Measurements from ENCODE around the gene PI4K2A. TPM values are rescaled to one million over a fixed set of nuclear protein-coding genes. Genes with fewer than 3 reads are reported as not detected.

Gene PI4K2A
- total and polyA plus RNA-seq, 2 of the 13 experiments (the other 11 are each of a cell fraction or from before 2014, with no cell fraction given) = 10.9 to 14.3 TPM

DNA sequence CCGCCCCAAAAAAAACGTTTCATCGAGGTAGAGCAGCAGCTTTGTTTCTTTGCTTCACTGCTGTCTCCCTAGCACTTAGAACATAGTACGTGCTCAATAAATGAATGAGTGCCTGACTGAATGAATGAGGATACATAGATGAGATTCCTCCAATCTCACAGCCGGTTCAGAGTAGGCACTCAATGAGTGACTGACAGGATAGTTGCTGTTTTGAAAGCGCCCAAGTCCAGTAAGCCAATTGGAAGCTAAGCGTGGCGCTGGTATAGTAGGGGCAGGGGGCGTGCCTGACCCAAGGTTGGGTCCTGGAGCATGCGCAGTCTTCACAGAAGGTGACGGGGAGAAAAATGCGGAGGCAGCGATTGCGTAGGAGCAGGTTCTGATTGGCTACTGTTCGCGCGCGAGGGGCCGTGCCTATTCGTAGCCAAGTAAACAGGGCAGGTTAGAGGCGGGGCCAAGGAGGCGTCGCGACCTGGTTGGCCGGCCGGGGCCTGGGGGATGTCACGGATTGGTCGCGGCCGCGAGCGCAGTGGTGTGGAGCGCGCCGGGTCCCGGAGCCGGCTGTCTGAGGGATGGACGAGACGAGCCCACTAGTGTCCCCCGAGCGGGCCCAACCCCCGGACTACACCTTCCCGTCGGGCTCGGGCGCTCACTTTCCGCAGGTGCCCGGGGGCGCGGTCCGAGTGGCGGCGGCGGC lies at the start of gene PI4K2A (continued):
- peak; percentile 93 for TF ChIP-seq NFYB (CRISPR knock-in tag; IDR thresholded peaks at IDR 0.05)
- TF ChIP-seq, protein P1, sequence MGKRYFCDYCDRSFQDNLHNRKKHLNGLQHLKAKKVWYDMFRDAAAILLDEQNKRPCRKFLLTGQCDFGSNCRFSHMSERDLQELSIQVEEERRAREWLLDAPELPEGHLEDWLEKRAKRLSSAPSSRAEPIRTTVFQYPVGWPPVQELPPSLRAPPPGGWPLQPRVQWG (CRISPR knock-in tag; IDR thresholded peaks at IDR 0.05; ENCODE audit: borderline replicate concordance, low read depth) = no peak
- TF ChIP-seq TRIM24 (CRISPR knock-in tag; IDR thresholded peaks at IDR 0.05) = no peak
- TF ChIP-seq ZNF577 (CRISPR knock-in tag; IDR thresholded peaks at IDR 0.05; ENCODE audit: borderline replicate concordance, low read depth) = no peak
- no peak for TF ChIP-seq ZNF124 (CRISPR knock-in tag; IDR thresholded peaks at IDR 0.05)
- no peak for TF ChIP-seq MBD4 (IDR thresholded peaks at IDR 0.05; ENCODE audit: borderline replicate concordance, low read length)
- no peak for TF ChIP-seq ZNF354B (CRISPR knock-in tag; IDR thresholded peaks at IDR 0.05)
- peak; percentile 27 for TF ChIP-seq YY1 (IDR thresholded peaks at IDR 0.05; ENCODE audit: insufficient read depth, insufficient replicate concordance, low read depth, low read length)
- no peak for TF ChIP-seq SMYD3 (CRISPR knock-in tag; IDR thresholded peaks at IDR 0.05)
- TF ChIP-seq ZNF562 (CRISPR knock-in tag; IDR thresholded peaks at IDR 0.05; ENCODE audit: borderline replicate concordance) = no peak
- TF ChIP-seq SRSF4 (IDR thresholded peaks at IDR 0.05; ENCODE audit: low read depth, low read length, poor library complexity, severe bottlenecking) = no peak
- no peak for TF ChIP-seq CENPBD1 (CRISPR knock-in tag; IDR thresholded peaks at IDR 0.05; ENCODE audit: borderline replicate concordance, low read depth)
- no peak for TF ChIP-seq ZNF709 (CRISPR knock-in tag; IDR thresholded peaks at IDR 0.05)
- TF ChIP-seq NPAS2 (CRISPR knock-in tag; IDR thresholded peaks at IDR 0.05; ENCODE audit: borderline replicate concordance) = no peak
- TF ChIP-seq ZNF335 (CRISPR knock-in tag; IDR thresholded peaks at IDR 0.05) = 0 out of 2 replicates have a peak, but pooled peaks have one; percentile 1
- peak; percentile 66; the same call in 1 of the 2 replicates for TF ChIP-seq ZNF614 (CRISPR knock-in tag; IDR thresholded peaks at IDR 0.05; ENCODE audit: borderline replicate concordance)
- 0 out of 2 replicates have a peak, but pooled peaks have one; percentile 18 for TF ChIP-seq TARDBP (CRISPR knock-in tag; IDR thresholded peaks at IDR 0.05)
- TF ChIP-seq, protein P2, sequence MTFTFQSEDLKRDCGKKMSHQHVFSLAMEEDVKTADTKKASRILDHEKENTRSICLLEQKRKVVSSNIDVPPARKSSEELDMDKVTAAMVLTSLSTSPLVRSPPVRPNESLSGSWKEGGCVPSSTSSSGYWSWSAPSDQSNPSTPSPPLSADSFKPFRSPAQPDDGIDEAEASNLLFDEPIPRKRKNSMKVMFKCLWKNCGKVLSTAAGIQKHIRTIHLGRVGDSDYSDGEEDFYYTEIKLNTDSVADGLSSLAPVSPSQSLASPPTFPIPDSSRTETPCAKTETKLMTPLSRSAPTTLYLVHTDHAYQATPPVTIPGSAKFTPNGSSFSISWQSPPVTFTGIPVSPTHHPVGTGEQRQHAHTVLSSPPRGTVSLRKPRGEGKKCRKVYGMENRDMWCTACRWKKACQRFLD (CRISPR knock-in tag; IDR thresholded peaks at IDR 0.05; ENCODE audit: borderline replicate concordance) = no peak
- TF ChIP-seq REL (CRISPR knock-in tag; conservative IDR thresholded peaks at IDR 0.05) = no peak
- TF ChIP-seq, protein P3, sequence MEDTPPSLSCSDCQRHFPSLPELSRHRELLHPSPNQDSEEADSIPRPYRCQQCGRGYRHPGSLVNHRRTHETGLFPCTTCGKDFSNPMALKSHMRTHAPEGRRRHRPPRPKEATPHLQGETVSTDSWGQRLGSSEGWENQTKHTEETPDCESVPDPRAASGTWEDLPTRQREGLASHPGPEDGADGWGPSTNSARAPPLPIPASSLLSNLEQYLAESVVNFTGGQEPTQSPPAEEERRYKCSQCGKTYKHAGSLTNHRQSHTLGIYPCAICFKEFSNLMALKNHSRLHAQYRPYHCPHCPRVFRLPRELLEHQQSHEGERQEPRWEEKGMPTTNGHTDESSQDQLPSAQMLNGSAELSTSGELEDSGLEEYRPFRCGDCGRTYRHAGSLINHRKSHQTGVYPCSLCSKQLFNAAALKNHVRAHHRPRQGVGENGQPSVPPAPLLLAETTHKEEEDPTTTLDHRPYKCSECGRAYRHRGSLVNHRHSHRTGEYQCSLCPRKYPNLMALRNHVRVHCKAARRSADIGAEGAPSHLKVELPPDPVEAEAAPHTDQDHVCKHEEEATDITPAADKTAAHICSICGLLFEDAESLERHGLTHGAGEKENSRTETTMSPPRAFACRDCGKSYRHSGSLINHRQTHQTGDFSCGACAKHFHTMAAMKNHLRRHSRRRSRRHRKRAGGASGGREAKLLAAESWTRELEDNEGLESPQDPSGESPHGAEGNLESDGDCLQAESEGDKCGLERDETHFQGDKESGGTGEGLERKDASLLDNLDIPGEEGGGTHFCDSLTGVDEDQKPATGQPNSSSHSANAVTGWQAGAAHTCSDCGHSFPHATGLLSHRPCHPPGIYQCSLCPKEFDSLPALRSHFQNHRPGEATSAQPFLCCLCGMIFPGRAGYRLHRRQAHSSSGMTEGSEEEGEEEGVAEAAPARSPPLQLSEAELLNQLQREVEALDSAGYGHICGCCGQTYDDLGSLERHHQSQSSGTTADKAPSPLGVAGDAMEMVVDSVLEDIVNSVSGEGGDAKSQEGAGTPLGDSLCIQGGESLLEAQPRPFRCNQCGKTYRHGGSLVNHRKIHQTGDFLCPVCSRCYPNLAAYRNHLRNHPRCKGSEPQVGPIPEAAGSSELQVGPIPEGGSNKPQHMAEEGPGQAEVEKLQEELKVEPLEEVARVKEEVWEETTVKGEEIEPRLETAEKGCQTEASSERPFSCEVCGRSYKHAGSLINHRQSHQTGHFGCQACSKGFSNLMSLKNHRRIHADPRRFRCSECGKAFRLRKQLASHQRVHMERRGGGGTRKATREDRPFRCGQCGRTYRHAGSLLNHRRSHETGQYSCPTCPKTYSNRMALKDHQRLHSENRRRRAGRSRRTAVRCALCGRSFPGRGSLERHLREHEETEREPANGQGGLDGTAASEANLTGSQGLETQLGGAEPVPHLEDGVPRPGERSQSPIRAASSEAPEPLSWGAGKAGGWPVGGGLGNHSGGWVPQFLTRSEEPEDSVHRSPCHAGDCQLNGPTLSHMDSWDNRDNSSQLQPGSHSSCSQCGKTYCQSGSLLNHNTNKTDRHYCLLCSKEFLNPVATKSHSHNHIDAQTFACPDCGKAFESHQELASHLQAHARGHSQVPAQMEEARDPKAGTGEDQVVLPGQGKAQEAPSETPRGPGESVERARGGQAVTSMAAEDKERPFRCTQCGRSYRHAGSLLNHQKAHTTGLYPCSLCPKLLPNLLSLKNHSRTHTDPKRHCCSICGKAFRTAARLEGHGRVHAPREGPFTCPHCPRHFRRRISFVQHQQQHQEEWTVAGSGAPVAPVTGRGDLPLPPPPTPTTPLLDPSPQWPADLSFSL (CRISPR knock-in tag; IDR thresholded peaks at IDR 0.05) = no peak
- TF ChIP-seq SKI (IDR thresholded peaks at IDR 0.05; ENCODE audit: partially characterized antibody) = peak; percentile 34
- TF ChIP-seq NCOA1 (CRISPR knock-in tag; IDR thresholded peaks at IDR 0.05) = no peak
